ENCODE results near the gene LEP.
A peak's percentile ranks its signal among the peaks of the same experiment; 100 is the strongest.
"Not testable (repeated sequence)": the region's sequence is repeated elsewhere in the genome, so short reads cannot be mapped to it uniquely, and the experiment has no call there.

LEP gene

GRCh38 chr7:128211626-128212025, 29.5 kb upstream of the LEP start:
- DNase-seq: no peak

- no peak for DNase-seq
Measured at GRCh38 chr7:128214463-128214862, 26.6 kb upstream of the LEP start.

GRCh38 chr7:128215281-128215680, 25.8 kb upstream of the LEP start:
- no peak for DNase-seq

- no peak for DNase-seq
Measured at GRCh38 chr7:128215739-128216138, 25.3 kb upstream of the LEP start.

- DNase-seq: peak; percentile 57
Measured at GRCh38 chr7:128217030-128217805, 23.9 kb upstream of the LEP start.

- no peak for DNase-seq
Measured at GRCh38 chr7:128217967-128218652, 23.0 kb upstream of the LEP start.

GRCh38 chr7:128219636-128220035, 21.4 kb upstream of the LEP start:
- no peak for DNase-seq

GRCh38 chr7:128221929-128222403, 19.1 kb upstream of the LEP start:
- DNase-seq: peak; percentile 49

GRCh38 chr7:128226132-128226980, 14.7 kb upstream of the LEP start:
- DNase-seq: no peak

- DNase-seq: no peak
Measured at GRCh38 chr7:128227271-128227670, 13.8 kb upstream of the LEP start.

GRCh38 chr7:128231021-128231420, 10.1 kb upstream of the LEP start:
- DNase-seq: no peak

GRCh38 chr7:128231677-128232076, 9.4 kb upstream of the LEP start:
- DNase-seq: no peak

- DNase-seq: no peak
Measured at GRCh38 chr7:128233471-128233870, 7.6 kb upstream of the LEP start.

GRCh38 chr7:128234476-128235026, 6.5 kb upstream of the LEP start:
- DNase-seq: no peak

GRCh38 chr7:128235471-128235870, 5.6 kb upstream of the LEP start:
- no peak for DNase-seq

GRCh38 chr7:128236924-128237586, 4.0 kb upstream of the LEP start:
- peak; percentile 95 for DNase-seq

- DNase-seq: not testable (repeated sequence)
Measured at GRCh38 chr7:128239146-128239545, 1.9 kb upstream of the LEP start.

- no peak for DNase-seq
Measured at GRCh38 chr7:128242661-128243060, 1.6 kb downstream of the LEP start.

GRCh38 chr7:128243273-128243672, 2.2 kb downstream of the LEP start:
- DNase-seq: no peak

GRCh38 chr7:128244861-128245260, 3.8 kb downstream of the LEP start:
- no peak for DNase-seq

- no peak for DNase-seq
Measured at GRCh38 chr7:128247108-128247507, 6.0 kb downstream of the LEP start.

GRCh38 chr7:128247640-128248194, 6.6 kb downstream of the LEP start:
- no peak for DNase-seq
